GM12873 (cell line): Measurements from ENCODE around the gene INMT.

Experiments used
- TF ChIP-seq, protein P1 (sequence below): IDR thresholded peaks from 2 replicates; pipeline ENCODE4 v1.5.1; 2012; ENCODE audit warnings: low read depth, mild to moderate bottlenecking, moderate library complexity, low read length, control low read depth; ENCODE audit not compliant: insufficient read depth; ENCODE audit errors: missing control alignments

The INMT gene

DNA sequence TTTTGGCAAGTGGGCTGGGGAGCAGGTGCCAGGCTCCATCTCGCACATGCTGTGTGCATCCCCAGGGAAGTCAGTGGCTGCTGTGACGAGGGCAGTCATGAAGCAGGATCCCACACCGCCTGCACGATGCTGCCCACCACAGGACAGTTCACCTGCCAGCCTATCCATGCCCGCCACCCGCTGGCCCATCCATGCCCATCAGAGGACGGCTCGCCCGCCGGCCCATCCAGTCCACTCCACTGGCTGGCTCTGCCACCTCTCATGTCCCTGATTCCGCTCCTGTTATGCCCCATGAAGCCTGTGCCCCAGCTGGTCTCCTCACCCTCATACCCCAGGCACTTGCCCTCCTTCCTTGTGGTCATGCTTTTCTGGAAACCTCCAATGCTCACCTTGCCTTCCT is 18.2 kb upstream of the INMT start:
- TF ChIP-seq, protein P1, sequence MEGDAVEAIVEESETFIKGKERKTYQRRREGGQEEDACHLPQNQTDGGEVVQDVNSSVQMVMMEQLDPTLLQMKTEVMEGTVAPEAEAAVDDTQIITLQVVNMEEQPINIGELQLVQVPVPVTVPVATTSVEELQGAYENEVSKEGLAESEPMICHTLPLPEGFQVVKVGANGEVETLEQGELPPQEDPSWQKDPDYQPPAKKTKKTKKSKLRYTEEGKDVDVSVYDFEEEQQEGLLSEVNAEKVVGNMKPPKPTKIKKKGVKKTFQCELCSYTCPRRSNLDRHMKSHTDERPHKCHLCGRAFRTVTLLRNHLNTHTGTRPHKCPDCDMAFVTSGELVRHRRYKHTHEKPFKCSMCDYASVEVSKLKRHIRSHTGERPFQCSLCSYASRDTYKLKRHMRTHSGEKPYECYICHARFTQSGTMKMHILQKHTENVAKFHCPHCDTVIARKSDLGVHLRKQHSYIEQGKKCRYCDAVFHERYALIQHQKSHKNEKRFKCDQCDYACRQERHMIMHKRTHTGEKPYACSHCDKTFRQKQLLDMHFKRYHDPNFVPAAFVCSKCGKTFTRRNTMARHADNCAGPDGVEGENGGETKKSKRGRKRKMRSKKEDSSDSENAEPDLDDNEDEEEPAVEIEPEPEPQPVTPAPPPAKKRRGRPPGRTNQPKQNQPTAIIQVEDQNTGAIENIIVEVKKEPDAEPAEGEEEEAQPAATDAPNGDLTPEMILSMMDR: no peak

GRCh38 chr7:30734497-30734896 is 17.4 kb upstream of the INMT start:
- TF ChIP-seq, protein P1: no peak

DNA sequence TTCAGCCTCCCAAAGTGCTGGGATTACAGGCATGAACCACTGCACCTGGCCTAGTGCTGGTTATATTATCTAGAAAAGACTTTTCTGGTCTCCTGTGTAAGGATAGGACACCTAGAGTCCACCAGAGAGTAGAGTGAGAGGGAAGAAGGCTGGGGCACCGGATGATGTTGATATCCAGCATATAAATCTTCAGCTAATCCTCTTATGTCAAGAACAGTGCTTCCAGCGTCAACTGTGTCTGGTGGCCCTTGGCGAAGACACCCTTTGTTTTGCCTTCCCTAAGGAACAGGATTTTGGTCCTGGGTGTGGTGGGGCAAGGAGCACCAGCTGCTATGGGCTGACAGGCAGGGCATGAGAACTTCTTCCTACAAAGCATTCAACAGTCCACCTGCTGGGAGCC is 16.3 kb upstream of the INMT start:
- TF ChIP-seq, protein P1: no peak

DNA sequence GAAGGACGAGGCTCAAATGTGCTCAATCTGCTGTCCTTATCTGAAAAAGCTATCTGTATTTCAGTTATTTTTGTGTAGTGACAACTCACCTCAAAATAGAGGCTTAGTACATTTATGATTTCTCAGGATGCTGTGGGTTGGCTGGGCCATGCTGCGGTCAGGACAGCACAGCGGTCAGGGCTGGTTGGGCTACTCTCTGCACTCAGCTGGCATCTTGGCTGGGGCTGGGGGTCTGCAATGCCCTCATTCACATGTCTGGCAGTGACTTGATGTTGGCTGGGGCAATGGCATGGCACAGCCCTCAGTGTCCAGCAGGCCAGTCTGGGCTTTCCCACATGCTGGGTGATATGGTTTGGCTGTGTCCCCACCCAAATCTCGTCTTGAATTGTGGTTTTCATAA is 15.6 kb upstream of the INMT start:
- TF ChIP-seq, protein P1: no peak

DNA sequence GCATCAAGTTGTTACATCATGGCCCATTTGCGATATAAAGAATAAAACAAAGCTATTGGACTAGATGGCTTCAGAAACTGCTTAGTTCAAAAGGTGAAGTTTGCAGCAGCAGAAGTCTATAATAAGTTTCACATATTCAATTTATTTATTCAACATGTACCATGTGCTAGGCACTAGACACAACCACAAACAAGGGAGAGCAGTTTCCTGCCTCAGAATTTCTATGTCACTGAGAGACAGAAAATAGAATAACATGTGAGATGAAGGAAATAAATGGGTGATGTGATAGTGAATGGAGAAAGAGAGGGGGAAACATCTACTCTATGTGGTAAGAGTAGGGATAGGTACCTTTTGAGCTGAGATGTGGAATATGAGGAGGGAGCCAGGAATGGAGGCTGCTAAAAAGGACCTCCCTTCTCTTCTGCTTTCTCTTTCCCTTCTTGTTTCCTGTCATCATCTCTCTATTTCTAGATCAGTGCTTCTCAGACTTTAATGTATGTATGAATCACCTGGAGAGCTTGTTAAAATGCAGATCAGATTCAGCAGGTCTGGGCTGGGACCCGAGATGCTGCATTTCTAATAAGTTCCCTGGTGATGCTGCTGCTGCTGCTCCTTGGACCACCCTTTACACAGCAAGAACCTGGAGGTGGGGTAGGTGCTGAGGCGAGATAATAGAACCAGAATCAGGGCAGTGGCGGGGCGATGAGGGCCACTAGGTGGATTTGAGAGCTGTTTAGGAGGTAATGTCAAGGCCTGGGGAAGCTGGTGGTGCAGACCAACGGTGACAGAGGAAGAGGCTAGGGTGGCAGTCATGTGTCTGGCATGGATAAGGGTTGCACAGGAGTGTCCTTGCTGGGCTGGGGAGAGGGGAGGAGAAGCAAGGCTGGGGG is 13.7 kb upstream of the INMT start:
- TF ChIP-seq, protein P1: no peak

DNA sequence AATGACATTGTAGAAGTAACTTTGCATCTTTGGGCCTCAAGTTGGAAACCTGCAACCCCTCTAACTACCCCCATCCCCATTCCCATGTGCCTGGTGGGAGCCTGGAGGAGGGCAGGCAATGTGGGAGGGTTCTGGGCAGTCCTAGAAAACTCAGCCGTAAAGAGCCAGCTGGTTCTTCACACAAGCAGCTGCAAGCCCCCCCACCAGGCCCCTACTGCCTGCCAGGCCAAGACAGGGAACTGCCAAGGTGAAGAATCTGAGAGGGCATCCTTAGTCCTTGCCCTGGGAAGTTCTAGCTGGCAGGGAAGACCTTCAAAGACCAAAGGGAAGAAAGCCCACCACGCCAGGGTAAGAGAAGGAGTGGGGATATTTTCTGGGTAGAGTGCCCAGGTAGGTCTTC is 12.2 kb upstream of the INMT start:
- TF ChIP-seq, protein P1: no peak

DNA sequence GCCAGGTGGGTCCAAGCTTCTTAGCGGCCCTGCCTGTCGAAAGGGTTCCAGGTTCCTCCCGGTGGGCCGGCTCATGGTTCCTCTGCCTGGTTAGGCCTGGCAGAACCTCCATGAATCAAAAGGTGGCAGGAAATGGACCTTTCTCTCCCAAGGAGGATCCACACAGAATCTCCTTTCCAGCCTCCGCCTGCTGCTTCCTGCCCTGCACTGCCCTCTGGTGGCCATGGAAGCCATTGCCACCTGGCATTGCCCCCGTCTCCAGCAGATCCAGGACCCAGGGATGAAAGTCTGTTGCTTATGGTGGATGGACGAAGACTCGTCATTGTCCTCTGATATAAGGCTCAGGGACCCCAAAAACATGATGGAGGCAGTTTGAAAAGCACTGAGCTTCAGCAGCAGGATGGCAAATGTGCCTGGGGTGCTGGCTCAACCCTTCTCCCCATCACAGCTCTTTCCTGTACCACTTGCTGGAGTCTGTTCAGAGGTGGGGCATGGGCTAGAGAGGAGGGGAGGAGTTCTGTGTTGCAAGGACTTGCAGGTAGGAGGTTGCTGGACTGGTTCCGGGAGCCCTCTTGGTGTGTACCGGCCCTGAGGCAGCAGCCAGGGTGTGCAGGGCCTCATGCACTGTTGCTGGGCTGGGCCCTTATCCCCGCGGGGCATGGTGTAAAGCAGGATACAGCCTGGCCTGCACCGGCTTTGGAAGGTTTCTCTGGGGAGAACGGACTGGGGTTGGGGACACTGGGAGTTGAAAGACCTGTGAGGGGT is 11.3 kb upstream of the INMT start:
- TF ChIP-seq, protein P1: peak; percentile 99
